HG02870 (cell line): ENCODE results near the gene LVRN.
A peak's percentile ranks its signal among the peaks of the same experiment; 100 is the strongest.

Source experiments
- ATAC-seq: cut with Tn5 transposase; IDR thresholded peaks from one replicate; pipeline ENCODE4 v1.9.1; 2021; ENCODE audit warnings: mild to moderate bottlenecking, moderate library complexity; ENCODE audit not compliant: unreplicated experiment

LVRN gene

GRCh38 chr5:115961381-115962238 lies 665 bp upstream of the LVRN start:
- no peak for ATAC-seq

- ATAC-seq = no peak
Measured at GRCh38 chr5:115962565-115963402, 509 bp downstream of the LVRN start.

GRCh38 chr5:115963566-115963965 lies 1.3 kb downstream of the LVRN start:
- ATAC-seq = no peak

GRCh38 chr5:115968770-115969169 lies 6.5 kb downstream of the LVRN start:
- no peak for ATAC-seq

- peak; percentile 85 for ATAC-seq
Measured at GRCh38 chr5:115977096-115977495, 14.8 kb downstream of the LVRN start.

GRCh38 chr5:115977988-115978387 lies 15.7 kb downstream of the LVRN start:
- no peak for ATAC-seq

- no peak for ATAC-seq
Measured at GRCh38 chr5:115978779-115979178, 16.5 kb downstream of the LVRN start.

GRCh38 chr5:115979201-115980041 lies 17.1 kb downstream of the LVRN start:
- no peak for ATAC-seq

- no peak for ATAC-seq
Measured at GRCh38 chr5:115983519-115983918, 21.2 kb downstream of the LVRN start.

GRCh38 chr5:115985802-115986757 lies 23.8 kb downstream of the LVRN start:
- no peak for ATAC-seq

- no peak for ATAC-seq
Measured at GRCh38 chr5:115988002-115988401, 25.7 kb downstream of the LVRN start.

- ATAC-seq = no peak
Measured at GRCh38 chr5:115992848-115993350, 30.6 kb downstream of the LVRN start.

- no peak for ATAC-seq
Measured at GRCh38 chr5:115995351-115995750, 33.1 kb downstream of the LVRN start.

- no peak for ATAC-seq
Measured at GRCh38 chr5:116002116-116002906, 40.0 kb downstream of the LVRN start.

- ATAC-seq = no peak
Measured at GRCh38 chr5:116004248-116004647, 42.0 kb downstream of the LVRN start.

GRCh38 chr5:116009806-116010205 lies 47.5 kb downstream of the LVRN start:
- ATAC-seq = no peak

- ATAC-seq = no peak
Measured at GRCh38 chr5:116011046-116011445, 48.8 kb downstream of the LVRN start.

- ATAC-seq = no peak
Measured at GRCh38 chr5:116013207-116013785, 51.0 kb downstream of the LVRN start.

- no peak for ATAC-seq
Measured at GRCh38 chr5:116013936-116014335, 51.7 kb downstream of the LVRN start.
